Neural cell (in vitro differentiated cells): ENCODE results near the gene USP49. TPM values are rescaled to one million over a fixed set of nuclear protein-coding genes. Genes with fewer than 3 reads are reported as not detected.

ENCODE experiments used
- H2AFZ ChIP-seq: fragments of 200-600, 300-800 bp; sonication (generic), shearing (Covaris generic); 2 replicates; pipeline ENCODE4 v1.6.0; 2014; ENCODE audit warnings: low read depth, mild to moderate bottlenecking, antibody characterized with exemption, low read length, moderate library complexity
- H3F3A ChIP-seq: fragments of 200-600 bp; shearing (Covaris generic); 2 replicates; pipeline ENCODE4 v1.6.1; 2016; ENCODE audit warnings: mild to moderate bottlenecking, moderate library complexity, mixed read lengths, antibody characterized with exemption, low read length; ENCODE audit not compliant: insufficient read depth, poor library complexity, severe bottlenecking
- H3K27ac ChIP-seq: fragments of 200-600, 300-800 bp; sonication (generic), shearing (Covaris generic); 2 replicates; pipeline ENCODE4 v1.5.1; 2014; ENCODE audit warnings: mild to moderate bottlenecking, low read length, moderate library complexity
- H3K27me3 ChIP-seq: fragments of 300-800, 200-600 bp; sonication (generic), shearing (Covaris generic); 2 replicates; pipeline ENCODE4 v1.6.0; 2014; ENCODE audit warnings: mild to moderate bottlenecking, low read depth, low read length, moderate library complexity; ENCODE audit not compliant: insufficient read depth
- H3K36me3 ChIP-seq: fragments of 300-800, 200-600 bp; sonication (generic), shearing (Covaris generic); 2 replicates; pipeline ENCODE4 v1.5.1; 2014; ENCODE audit warnings: mild to moderate bottlenecking, antibody characterized with exemption, low read length, moderate library complexity; ENCODE audit not compliant: insufficient read depth
- H3K4me2 ChIP-seq: fragments of 300-800, 200-600 bp; sonication (generic), shearing (Covaris generic); 2 replicates; pipeline ENCODE4 v1.6.0; 2014; ENCODE audit warnings: mild to moderate bottlenecking, low read length
- H3K4me3 ChIP-seq: fragments of 300-800, 200-600 bp; sonication (generic), shearing (Covaris generic); 2 replicates; pipeline ENCODE4 v1.5.1; 2014; ENCODE audit warnings: mild to moderate bottlenecking, low read length, moderate library complexity
- H3K79me2 ChIP-seq: fragments of 200-600 bp; shearing (Covaris generic); replicated peaks from 2 replicates; pipeline ENCODE4 v1.6.0; 2014; ENCODE audit warnings: mild to moderate bottlenecking, low read length, moderate library complexity; ENCODE audit not compliant: insufficient read depth
- H3K9ac ChIP-seq: fragments of 300-800, 200-600 bp; sonication (generic), shearing (Covaris generic); 2 replicates; pipeline ENCODE4 v1.6.1; 2016; ENCODE audit warnings: mild to moderate bottlenecking, low read length, mixed read lengths
- H3K9me2 ChIP-seq: fragments of 200-600 bp; shearing (Covaris generic); 2 replicates; pipeline ENCODE4 v1.6.1; 2016; ENCODE audit warnings: mild to moderate bottlenecking, low read length, mixed read lengths; ENCODE audit not compliant: insufficient read depth
- H3K9me3 ChIP-seq: fragments of 200-600, 300-800 bp; sonication (generic), shearing (Covaris generic); 2 replicates; pipeline ENCODE4 v1.6.1; 2016; ENCODE audit warnings: mild to moderate bottlenecking, mixed run types, low read length, moderate library complexity, mixed read lengths
- H4K20me1 ChIP-seq: fragments of 200-600 bp; shearing (Covaris generic); 2 replicates; pipeline ENCODE4 v1.6.1; 2016; ENCODE audit warnings: mild to moderate bottlenecking, mixed run types; ENCODE audit not compliant: insufficient read depth
- EP300 ChIP-seq: fragments of 450-650 bp; conservative IDR thresholded peaks from 2 replicates; pipeline ENCODE4 v1.6.1; 2014; ENCODE audit warnings: antibody characterized with exemption, mild to moderate bottlenecking, moderate library complexity; ENCODE audit not compliant: poor library complexity, severe bottlenecking
- EZH2 ChIP-seq: fragments of 200-600, 300-800 bp; shearing (Covaris generic), sonication (generic); IDR thresholded peaks from 2 replicates; pipeline ENCODE4 v1.6.1; 2014; ENCODE audit warnings: antibody characterized with exemption, low read length, borderline replicate concordance, mild to moderate bottlenecking; ENCODE audit not compliant: insufficient read depth, poor library complexity, severe bottlenecking
- MXI1 ChIP-seq: fragments of 450-650 bp; conservative IDR thresholded peaks from 2 replicates; pipeline ENCODE4 v1.6.1; 2014; ENCODE audit warnings: antibody characterized with exemption, mild to moderate bottlenecking; ENCODE audit not compliant: poor library complexity, severe bottlenecking
- POLR2AphosphoS5 ChIP-seq: IDR thresholded peaks from 2 replicates; pipeline ENCODE4 v1.6.1; 2012
- RAD21 ChIP-seq: fragments of 450-650 bp; conservative IDR thresholded peaks from 2 replicates; pipeline ENCODE4 v1.6.1; 2014; ENCODE audit warnings: antibody characterized with exemption, mild to moderate bottlenecking, moderate library complexity
- SMC3 ChIP-seq: fragments of 450-650 bp; conservative IDR thresholded peaks from 2 replicates; pipeline ENCODE4 v1.6.1; 2014; ENCODE audit warnings: antibody characterized with exemption, mild to moderate bottlenecking, moderate library complexity; ENCODE audit not compliant: poor library complexity
- TAF1 ChIP-seq: IDR thresholded peaks from 2 replicates; pipeline ENCODE4 v1.6.1; 2012; ENCODE audit warnings: low read depth
- polyA plus RNA-seq: library from polyadenylated mRNA; depleted of rRNA; stranded (reverse); fragments of >200 nt; gene quantifications from 2 replicates; pipeline ENCODE4 v1.2.3, GENCODE V29; 2014
- TF ChIP-seq, protein P1 (sequence below): fragments of 450-650 bp; IDR thresholded peaks from 2 replicates; pipeline ENCODE4 v1.5.1; 2014; ENCODE audit warnings: antibody characterized with exemption, mild to moderate bottlenecking, moderate library complexity; ENCODE audit not compliant: poor library complexity, severe bottlenecking
- TF ChIP-seq, protein P2 (sequence below): IDR thresholded peaks from 2 replicates; pipeline ENCODE4 v1.6.1; 2012; ENCODE audit warnings: borderline replicate concordance

The USP49 gene
- polyA plus RNA-seq, 1 donor from 2014 or later, result 23.5 TPM

DNA sequence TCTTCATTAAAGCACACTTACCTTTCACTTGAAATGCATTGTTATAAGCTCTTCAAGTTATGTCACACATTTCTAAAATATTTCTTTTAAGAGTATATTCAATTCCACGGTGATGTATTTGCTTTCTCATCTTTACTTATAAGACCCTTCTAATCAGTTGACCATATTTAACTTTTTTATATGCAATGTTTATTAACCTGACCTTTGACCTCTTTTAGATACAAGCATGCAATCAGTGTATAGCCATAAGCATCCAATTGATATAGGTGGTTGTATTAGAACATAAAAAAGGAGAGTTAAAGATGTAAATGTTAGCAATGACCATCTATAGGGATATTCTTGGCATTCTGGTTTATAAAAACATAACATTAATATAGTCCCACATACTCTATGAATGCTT is 9.2 kb downstream of the USP49 start:
- no peaks in the 10 kb centered on the region for H3K27me3 ChIP-seq
- peaks cover 52% of the 10 kb centered on the region for H3K79me2 ChIP-seq
- H2AFZ ChIP-seq, result no peak overlapping the region
- no peak overlapping the region for H3K9ac ChIP-seq
- H3K4me3 ChIP-seq, result no peak overlapping the region
- H3K9me3 ChIP-seq, result no peaks in the 10 kb centered on the region
- H4K20me1 ChIP-seq, result no peaks in the 10 kb centered on the region
- no peak overlapping the region for H3K27ac ChIP-seq
- H3K36me3 ChIP-seq, result peaks cover 6% of the 10 kb centered on the region
- no peaks in the 10 kb centered on the region for H3K9me2 ChIP-seq
- H3F3A ChIP-seq, result no peaks in the 10 kb centered on the region
- H3K4me2 ChIP-seq, result no peak overlapping the region
- TF ChIP-seq SMC3, result no peak
- no peak for TF ChIP-seq MXI1
- TF ChIP-seq EP300, result no peak
- TF ChIP-seq, protein P1, sequence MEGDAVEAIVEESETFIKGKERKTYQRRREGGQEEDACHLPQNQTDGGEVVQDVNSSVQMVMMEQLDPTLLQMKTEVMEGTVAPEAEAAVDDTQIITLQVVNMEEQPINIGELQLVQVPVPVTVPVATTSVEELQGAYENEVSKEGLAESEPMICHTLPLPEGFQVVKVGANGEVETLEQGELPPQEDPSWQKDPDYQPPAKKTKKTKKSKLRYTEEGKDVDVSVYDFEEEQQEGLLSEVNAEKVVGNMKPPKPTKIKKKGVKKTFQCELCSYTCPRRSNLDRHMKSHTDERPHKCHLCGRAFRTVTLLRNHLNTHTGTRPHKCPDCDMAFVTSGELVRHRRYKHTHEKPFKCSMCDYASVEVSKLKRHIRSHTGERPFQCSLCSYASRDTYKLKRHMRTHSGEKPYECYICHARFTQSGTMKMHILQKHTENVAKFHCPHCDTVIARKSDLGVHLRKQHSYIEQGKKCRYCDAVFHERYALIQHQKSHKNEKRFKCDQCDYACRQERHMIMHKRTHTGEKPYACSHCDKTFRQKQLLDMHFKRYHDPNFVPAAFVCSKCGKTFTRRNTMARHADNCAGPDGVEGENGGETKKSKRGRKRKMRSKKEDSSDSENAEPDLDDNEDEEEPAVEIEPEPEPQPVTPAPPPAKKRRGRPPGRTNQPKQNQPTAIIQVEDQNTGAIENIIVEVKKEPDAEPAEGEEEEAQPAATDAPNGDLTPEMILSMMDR, result no peak
- TF ChIP-seq, protein P2, sequence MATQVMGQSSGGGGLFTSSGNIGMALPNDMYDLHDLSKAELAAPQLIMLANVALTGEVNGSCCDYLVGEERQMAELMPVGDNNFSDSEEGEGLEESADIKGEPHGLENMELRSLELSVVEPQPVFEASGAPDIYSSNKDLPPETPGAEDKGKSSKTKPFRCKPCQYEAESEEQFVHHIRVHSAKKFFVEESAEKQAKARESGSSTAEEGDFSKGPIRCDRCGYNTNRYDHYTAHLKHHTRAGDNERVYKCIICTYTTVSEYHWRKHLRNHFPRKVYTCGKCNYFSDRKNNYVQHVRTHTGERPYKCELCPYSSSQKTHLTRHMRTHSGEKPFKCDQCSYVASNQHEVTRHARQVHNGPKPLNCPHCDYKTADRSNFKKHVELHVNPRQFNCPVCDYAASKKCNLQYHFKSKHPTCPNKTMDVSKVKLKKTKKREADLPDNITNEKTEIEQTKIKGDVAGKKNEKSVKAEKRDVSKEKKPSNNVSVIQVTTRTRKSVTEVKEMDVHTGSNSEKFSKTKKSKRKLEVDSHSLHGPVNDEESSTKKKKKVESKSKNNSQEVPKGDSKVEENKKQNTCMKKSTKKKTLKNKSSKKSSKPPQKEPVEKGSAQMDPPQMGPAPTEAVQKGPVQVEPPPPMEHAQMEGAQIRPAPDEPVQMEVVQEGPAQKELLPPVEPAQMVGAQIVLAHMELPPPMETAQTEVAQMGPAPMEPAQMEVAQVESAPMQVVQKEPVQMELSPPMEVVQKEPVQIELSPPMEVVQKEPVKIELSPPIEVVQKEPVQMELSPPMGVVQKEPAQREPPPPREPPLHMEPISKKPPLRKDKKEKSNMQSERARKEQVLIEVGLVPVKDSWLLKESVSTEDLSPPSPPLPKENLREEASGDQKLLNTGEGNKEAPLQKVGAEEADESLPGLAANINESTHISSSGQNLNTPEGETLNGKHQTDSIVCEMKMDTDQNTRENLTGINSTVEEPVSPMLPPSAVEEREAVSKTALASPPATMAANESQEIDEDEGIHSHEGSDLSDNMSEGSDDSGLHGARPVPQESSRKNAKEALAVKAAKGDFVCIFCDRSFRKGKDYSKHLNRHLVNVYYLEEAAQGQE, result no peak
- no peak for TF ChIP-seq POLR2AphosphoS5
- TF ChIP-seq TAF1, result no peak
- TF ChIP-seq EZH2, result no peak
- TF ChIP-seq RAD21, result no peak

DNA sequence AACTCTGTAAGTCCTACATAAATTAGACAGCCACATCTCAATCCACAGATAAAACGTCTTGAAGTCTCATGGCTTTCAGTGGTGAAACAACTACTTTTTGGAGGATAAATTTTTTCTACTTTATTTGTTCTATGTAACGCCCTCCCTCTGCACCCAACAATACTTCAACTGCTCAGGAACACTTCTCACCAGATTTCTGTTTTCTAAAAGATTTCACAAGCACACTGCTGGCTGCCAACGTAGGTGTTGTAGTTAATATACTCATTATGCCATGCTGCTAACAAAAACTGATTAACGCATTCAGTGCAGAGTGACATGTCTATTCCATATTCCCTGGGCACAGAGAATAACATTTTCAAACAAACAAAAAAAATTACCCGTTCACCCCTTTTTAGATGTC is 10.2 kb downstream of the USP49 start:
- H3K79me2 ChIP-seq, result peaks cover 48% of the 10 kb centered on the region

More for the DNA sequence above, 10.2 kb downstream of the USP49 start:
- Histone ChIP-seq H4K20me1 (no peaks in the 10 kb centered on the region), H3K9ac (no peak overlapping the region), H3F3A (no peaks in the 10 kb centered on the region), H3K9me2 (no peaks in the 10 kb centered on the region), H3K27ac (no peak overlapping the region), H3K4me3 (no peak overlapping the region), H3K9me3 (no peaks in the 10 kb centered on the region), H3K36me3 (peaks cover 6% of the 10 kb centered on the region), H3K4me2 (no peak overlapping the region), H3K27me3 (no peaks in the 10 kb centered on the region), H2AFZ (no peak overlapping the region)
- TF ChIP-seq POLR2AphosphoS5 (no peak), MXI1 (no peak), EZH2 (no peak), RAD21 (no peak)
- TF ChIP-seq, protein P1, result no peak
- TF ChIP-seq, protein P2, result no peak
